Mesodermal cell (in vitro differentiated cells): ENCODE measurements around the gene KRT6C.

ENCODE experiments used
- H3K27ac ChIP-seq: 2 replicates; pipeline ENCODE4 v1.7.0; 2013; ENCODE audit warnings: mild to moderate bottlenecking, low read depth, low read length, moderate library complexity; ENCODE audit not compliant: severe bottlenecking
- H3K36me3 ChIP-seq: 2 replicates; pipeline ENCODE4 v1.7.1; 2013; ENCODE audit warnings: mild to moderate bottlenecking, low read length, moderate library complexity; ENCODE audit not compliant: control insufficient read depth, insufficient read depth
- H3K4me1 ChIP-seq: one replicate; pipeline ENCODE4 v1.7.1; 2013; ENCODE audit warnings: mild to moderate bottlenecking, low read length; ENCODE audit not compliant: insufficient read depth, control insufficient read depth, poor library complexity, severe bottlenecking
- H3K4me3 ChIP-seq: 2 replicates; pipeline ENCODE4 v1.7.0; 2013; ENCODE audit warnings: low read length, control low read depth, mild to moderate bottlenecking; ENCODE audit not compliant: insufficient read depth, poor library complexity, severe bottlenecking; ENCODE audit errors: extremely low read depth
- H3K9me3 ChIP-seq: 2 replicates; pipeline ENCODE4 v1.7.1; 2013; ENCODE audit warnings: mild to moderate bottlenecking, low read length, moderate library complexity; ENCODE audit not compliant: control insufficient read depth
- WGBS, 2 experiments: methylation state at CpG; one replicate each; pipeline ENCODE4 v1.1.5; 2013; ENCODE audit warnings: missing lambda C conversion rate in 2 of 2; ENCODE audit not compliant: insufficient coverage in 2 of 2; 5-methylcytosine and 5-hydroxymethylcytosine counted together

KRT6C gene

DNA sequence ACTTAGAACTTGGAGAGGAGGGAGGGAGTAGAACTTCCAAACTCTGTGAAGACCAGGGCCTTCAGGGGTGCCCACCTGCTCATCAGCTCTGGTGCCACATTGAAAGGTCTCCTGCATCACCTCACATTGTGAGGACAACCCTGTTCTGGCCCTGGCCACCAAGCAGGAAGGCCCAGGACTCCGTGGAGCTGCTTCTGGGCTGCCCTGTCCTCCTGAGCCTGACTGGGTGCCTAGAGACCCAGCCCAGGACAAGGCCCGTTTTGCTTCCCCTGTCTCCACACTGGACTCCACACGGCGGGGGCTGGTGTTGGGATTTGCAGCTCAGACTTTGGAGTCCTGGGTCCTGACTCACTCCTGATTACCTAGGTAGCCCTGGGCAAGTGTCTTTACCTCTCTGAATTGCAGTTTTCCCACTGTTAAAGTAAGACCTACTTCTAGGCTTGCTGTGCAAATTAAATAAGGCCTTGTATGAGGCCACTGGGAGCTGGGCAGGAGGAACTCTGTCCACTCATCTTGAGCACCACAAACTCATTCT, 55.0 kb downstream of the KRT6C start:
- H3K36me3 ChIP-seq = no peaks in the 10 kb centered on the region
- H3K9me3 ChIP-seq = no peaks in the 10 kb centered on the region
- 87 to 90% methylated on average over 4 of the region's 4 CpGs for WGBS, 2 experiments
- no peak overlapping the region for H3K27ac ChIP-seq
- H3K4me3 ChIP-seq = no peak overlapping the region
- no peaks in the 10 kb centered on the region for H3K4me1 ChIP-seq
